Fibroblast of the aortic adventitia (primary cell): ENCODE measurements around the gene SPZ1. TPM values are rescaled to one million over a fixed set of nuclear protein-coding genes. Genes with fewer than 3 reads are reported as not detected.
"Not testable (repeated sequence)": the region's sequence is repeated elsewhere in the genome, so short reads cannot be mapped to it uniquely, and the experiment has no call there.

Experiments used
- DNase-seq: peaks from one replicate; pipeline ENCODE4 v3.0.0-alpha.2; 2010; ENCODE audit warnings: low read depth
- H3K4me3 ChIP-seq: 2 replicates; pipeline ENCODE4 v1.5.1; 2011; ENCODE audit warnings: low read depth, mild to moderate bottlenecking, control low read depth, low read length, moderate library complexity
- CTCF ChIP-seq: IDR thresholded peaks from 2 replicates; pipeline ENCODE4 v1.5.1; 2011; ENCODE audit warnings: mild to moderate bottlenecking, low read length, control low read depth, inconsistent platforms; ENCODE audit not compliant: insufficient read depth
- total RNA-seq: library from RNA; depleted of rRNA; stranded (reverse); fragments of >200 nt; gene quantifications from 2 replicates; pipeline ENCODE4 v1.2.3, GENCODE V29; 2012; ENCODE audit warnings: low replicate concordance

Gene SPZ1
- not detected in 2 replicates for total RNA-seq

- H3K4me3 ChIP-seq, result no peak within 1 kb of the TSS
- TF ChIP-seq CTCF, result no peak
- DNase-seq, result no peak
Observed at GRCh38 chr5:80319702-80320101, at the start of gene SPZ1. TSS of gene SPZ1 (plus strand) at chr5:80320002. CDS start at chr5:80320216, 214 bp downstream.

- not testable (repeated sequence) for H3K4me3 ChIP-seq
- DNase-seq, result peak; percentile 16
Observed at GRCh38 chr5:80270543-80270942, 49.3 kb upstream of the SPZ1 start.

- TF ChIP-seq CTCF, result peak; percentile 52
- H3K4me3 ChIP-seq, result no peak overlapping the region
- peak; percentile 38 for DNase-seq
Observed at GRCh38 chr5:80275347-80275746, 44.5 kb upstream of the SPZ1 start.

GRCh38 chr5:80276186-80276585 lies 43.6 kb upstream of the SPZ1 start:
- H3K4me3 ChIP-seq, result no peak overlapping the region
- no peak for TF ChIP-seq CTCF
- DNase-seq, result no peak

GRCh38 chr5:80277191-80277590 lies 42.6 kb upstream of the SPZ1 start:
- peak; percentile 12 for DNase-seq
- H3K4me3 ChIP-seq, result no peak overlapping the region
- no peak for TF ChIP-seq CTCF

- H3K4me3 ChIP-seq, result no peak overlapping the region
- TF ChIP-seq CTCF, result no peak
- DNase-seq, result no peak
Observed at GRCh38 chr5:80282054-80282453, 37.7 kb upstream of the SPZ1 start.

GRCh38 chr5:80283360-80283759 lies 36.4 kb upstream of the SPZ1 start:
- no peak overlapping the region for H3K4me3 ChIP-seq
- DNase-seq, result no peak
- TF ChIP-seq CTCF, result no peak
